AG09319 (cell line): ENCODE results near the gene GSG1.

ENCODE experiments used
- DNase-seq: peaks from one replicate; pipeline ENCODE4 v3.0.0-alpha.2; 2010; ENCODE audit warnings: low read depth; ENCODE audit errors: extremely low read depth
- TF ChIP-seq, protein P1 (sequence below): IDR thresholded peaks from 2 replicates; pipeline ENCODE4 v1.5.1; 2011; ENCODE audit warnings: low read depth, mild to moderate bottlenecking, inconsistent platforms, low read length, moderate library complexity

GSG1 gene

DNA sequence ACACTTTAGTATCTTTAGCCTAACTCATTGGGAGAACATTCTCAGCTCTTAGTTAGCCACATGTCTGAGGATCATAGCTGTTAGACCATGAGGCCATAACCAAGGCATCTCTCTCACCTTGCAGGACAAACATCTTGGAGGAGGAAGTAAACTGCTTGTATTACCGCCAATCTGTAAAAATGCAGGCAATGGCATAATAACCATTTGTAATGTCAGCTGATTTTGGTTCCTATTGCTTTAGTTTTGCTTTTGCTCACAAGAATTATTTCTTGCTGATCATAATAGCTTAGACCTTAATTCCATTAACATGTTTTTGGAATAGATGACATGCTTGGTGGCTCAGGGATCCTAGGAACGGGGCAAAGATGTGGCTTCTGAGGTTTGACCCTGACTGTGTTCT is 16.4 kb upstream of the GSG1 start:
- no peak for DNase-seq
- TF ChIP-seq, protein P1, sequence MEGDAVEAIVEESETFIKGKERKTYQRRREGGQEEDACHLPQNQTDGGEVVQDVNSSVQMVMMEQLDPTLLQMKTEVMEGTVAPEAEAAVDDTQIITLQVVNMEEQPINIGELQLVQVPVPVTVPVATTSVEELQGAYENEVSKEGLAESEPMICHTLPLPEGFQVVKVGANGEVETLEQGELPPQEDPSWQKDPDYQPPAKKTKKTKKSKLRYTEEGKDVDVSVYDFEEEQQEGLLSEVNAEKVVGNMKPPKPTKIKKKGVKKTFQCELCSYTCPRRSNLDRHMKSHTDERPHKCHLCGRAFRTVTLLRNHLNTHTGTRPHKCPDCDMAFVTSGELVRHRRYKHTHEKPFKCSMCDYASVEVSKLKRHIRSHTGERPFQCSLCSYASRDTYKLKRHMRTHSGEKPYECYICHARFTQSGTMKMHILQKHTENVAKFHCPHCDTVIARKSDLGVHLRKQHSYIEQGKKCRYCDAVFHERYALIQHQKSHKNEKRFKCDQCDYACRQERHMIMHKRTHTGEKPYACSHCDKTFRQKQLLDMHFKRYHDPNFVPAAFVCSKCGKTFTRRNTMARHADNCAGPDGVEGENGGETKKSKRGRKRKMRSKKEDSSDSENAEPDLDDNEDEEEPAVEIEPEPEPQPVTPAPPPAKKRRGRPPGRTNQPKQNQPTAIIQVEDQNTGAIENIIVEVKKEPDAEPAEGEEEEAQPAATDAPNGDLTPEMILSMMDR = no peak

DNA sequence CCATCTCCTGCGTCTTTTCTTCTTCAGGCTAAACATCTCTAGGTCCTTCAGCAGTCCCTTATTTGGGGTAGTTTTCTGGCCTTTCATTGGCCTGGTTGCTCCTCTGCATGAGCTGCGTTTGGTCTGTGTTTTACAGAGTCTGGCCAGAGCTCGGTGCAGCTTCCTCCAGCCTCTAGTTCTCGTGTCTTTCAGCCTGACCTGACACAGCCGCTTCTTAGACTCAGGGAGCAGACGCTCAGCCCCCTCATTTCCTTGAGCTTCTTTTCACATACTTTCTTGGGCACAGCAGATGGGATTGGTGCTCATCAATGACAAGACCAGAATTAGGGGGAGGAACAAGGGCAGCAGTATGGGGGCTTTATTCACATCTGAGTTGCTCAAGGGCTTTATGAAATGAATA is 13.6 kb upstream of the GSG1 start:
- TF ChIP-seq, protein P1 = no peak
- no peak for DNase-seq

DNA sequence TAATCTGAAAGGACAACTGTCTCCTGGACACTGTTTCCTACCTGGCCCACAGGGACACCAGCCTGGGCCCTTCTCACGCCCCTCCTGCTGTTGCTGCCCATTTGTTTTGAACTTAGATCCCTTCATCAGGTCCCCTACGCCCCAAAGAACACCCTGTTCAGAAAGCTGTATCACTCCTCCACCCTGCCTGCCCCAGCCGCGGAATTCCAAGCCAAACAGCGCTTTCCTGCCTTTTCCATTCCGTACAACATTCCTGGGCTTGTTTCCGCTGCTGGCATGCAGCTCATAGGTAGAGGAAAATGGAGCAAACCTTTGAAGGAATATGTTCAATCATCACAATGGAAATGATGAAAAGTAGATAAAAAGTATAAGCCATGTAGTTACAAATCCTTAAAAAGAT is 12.8 kb upstream of the GSG1 start:
- no peak for DNase-seq

DNA sequence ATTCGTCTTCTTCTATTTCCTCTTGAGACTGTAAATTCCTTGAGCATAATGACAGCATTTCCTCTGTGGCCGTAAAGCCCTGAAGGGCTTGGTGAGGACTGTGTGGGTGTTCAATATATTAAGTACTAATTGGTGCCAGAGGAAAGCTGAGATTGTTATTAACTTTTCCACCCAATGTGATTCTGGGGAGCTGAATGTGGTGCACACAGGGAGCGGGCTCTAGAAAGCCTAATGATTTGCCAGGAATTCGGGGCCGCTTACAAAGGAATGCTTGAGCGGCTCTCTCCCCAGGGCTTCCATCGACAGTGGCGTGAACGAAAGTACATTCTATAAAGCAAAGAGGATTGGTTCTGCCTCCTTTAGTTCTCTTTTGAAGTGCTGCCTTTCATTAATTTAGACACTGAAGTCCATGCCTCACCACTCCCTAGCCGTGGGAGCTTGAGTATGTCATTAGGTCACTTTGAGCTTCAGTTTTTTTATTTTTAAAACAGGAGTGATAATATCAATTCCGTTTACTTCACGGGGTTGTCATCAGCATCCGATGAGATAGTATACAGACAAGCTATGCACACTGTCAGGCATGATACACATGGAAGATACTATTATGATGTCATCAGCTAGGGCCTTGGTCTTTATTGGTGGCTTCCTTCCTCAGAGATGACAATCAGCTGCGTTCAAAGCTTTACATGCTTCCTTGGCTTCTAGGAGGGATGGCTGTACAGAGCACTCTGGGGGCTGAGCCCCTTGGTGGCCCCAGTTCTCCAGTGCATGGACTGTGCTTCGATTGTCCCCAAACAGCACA is 11.0 kb upstream of the GSG1 start:
- DNase-seq = no peak
- TF ChIP-seq, protein P1 = no peak

More for the DNA sequence above, 12.8 kb upstream of the GSG1 start:
- TF ChIP-seq, protein P1 = no peak

DNA sequence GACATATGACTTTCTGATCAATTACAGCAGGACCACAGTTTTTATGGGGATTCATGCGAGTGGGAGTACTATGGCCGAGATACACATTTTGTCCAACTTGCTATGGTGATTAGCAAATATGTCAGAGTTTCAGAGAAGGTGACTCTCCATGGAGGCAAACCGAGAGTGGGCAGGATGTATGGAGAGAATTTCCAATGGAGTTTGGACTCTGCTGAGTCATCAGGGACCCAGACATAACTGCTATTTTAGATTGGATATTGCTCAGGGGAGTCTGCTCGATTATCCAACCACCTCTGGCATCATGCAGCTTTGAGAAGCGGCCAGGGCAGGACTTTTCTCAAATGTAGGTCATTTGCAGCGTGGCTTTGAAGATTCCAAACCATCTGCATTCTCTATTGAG is 9.5 kb upstream of the GSG1 start:
- TF ChIP-seq, protein P1 = no peak

DNA sequence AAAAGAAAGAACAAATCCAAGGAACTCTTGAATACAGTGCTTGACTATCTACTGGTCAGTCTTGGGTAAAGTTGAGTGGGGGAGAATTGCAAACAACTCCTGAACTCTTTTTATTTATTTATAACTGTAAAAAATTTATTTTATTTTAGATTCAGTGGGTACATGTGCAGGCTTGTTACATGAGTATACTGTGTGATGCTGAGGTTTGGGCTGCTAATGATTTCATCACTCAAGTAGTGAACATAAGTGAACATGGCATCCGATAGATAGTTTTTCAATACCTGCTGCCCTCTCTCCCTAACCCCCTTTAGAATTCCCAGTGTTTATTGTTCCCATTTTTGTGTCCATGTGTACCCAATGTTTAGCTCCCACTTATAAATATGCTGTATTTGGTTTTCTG is 3.2 kb upstream of the GSG1 start:
- TF ChIP-seq, protein P1 = no peak
- DNase-seq = no peak

More for the DNA sequence above, 9.5 kb upstream of the GSG1 start:
- no peak for DNase-seq

DNA sequence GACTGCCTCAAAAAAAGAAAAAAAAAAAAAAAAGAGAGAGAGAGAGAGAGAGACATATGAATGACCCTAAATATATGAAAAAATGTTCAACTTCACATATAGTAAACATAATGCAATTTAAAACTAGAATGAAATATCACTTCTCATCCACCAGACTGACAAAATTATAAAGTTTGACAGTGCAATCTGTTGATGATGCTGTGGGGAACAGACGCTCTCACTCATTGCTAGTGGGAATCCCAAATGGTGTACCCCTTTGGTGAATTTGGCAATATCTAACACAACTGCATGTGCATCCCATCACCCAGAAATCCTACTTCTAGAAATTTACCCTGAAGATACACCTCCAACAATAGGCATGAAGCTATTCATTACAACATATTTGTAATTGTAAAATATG is 2.3 kb upstream of the GSG1 start:
- TF ChIP-seq, protein P1 = no peak
- no peak for DNase-seq
